ENCODE data around the gene ARFIP1. TPM values are rescaled to one million over a fixed set of nuclear protein-coding genes. Genes with fewer than 3 reads are reported as not detected.

ARFIP1 gene
- total RNA-seq, 1 donor from 2014 or later = 16.6 TPM

- no peak overlapping the region for H3K4me3 Mint-ChIP-seq (ENCODE audit: low read depth)
- H3K36me3 Mint-ChIP-seq (ENCODE audit: low read depth) = no peaks in the 10 kb centered on the region
- no peak for DNase-seq (ENCODE audit: low spot score)
- no peaks in the 10 kb centered on the region for H3K9me3 Mint-ChIP-seq
- intact Hi-C loops (cut with micrococcal nuclease) = no loop called here
- peaks cover 17% of the 10 kb centered on the region for H3K4me1 Mint-ChIP-seq (ENCODE audit: low read depth)
- H3K27me3 Mint-ChIP-seq (ENCODE audit: low read depth) = peaks cover 51% of the 10 kb centered on the region
- H3K27ac Mint-ChIP-seq = no peak overlapping the region
Measured at GRCh38 chr4:152939621-152940020, 159.9 kb downstream of the ARFIP1 start.

GRCh38 chr4:152940461-152940860, 160.7 kb downstream of the ARFIP1 start:
- Mint-ChIP-seq H3K4me3 (ENCODE audit: low read depth) (no peak overlapping the region), H3K27me3 (ENCODE audit: low read depth) (peaks cover 43% of the 10 kb centered on the region), H3K36me3 (ENCODE audit: low read depth) (no peaks in the 10 kb centered on the region), H3K4me1 (ENCODE audit: low read depth) (peaks cover 11% of the 10 kb centered on the region), H3K27ac (no peak overlapping the region), H3K9me3 (no peaks in the 10 kb centered on the region)
- DNase-seq (ENCODE audit: low spot score) = no peak
- intact Hi-C loops (cut with micrococcal nuclease) = no loop called here

GRCh38 chr4:152941411-152941810, 161.7 kb downstream of the ARFIP1 start:
- Mint-ChIP-seq H3K27ac (no peak overlapping the region), H3K9me3 (no peaks in the 10 kb centered on the region), H3K27me3 (ENCODE audit: low read depth) (peaks cover 45% of the 10 kb centered on the region), H3K4me1 (ENCODE audit: low read depth) (peaks cover 8% of the 10 kb centered on the region), H3K4me3 (ENCODE audit: low read depth) (no peak overlapping the region), H3K36me3 (ENCODE audit: low read depth) (no peaks in the 10 kb centered on the region)
- no peak for DNase-seq (ENCODE audit: low spot score)
- intact Hi-C loops (cut with micrococcal nuclease) = no loop called here

GRCh38 chr4:152942346-152942745, 162.6 kb downstream of the ARFIP1 start:
- DNase-seq (ENCODE audit: low spot score) = no peak
- intact Hi-C loops (cut with micrococcal nuclease) = no loop called here
- Mint-ChIP-seq H3K36me3 (ENCODE audit: low read depth) (no peaks in the 10 kb centered on the region), H3K9me3 (no peaks in the 10 kb centered on the region), H3K27ac (no peak overlapping the region), H3K4me1 (ENCODE audit: low read depth) (peaks cover 8% of the 10 kb centered on the region), H3K27me3 (ENCODE audit: low read depth) (peaks cover 48% of the 10 kb centered on the region), H3K4me3 (ENCODE audit: low read depth) (no peak overlapping the region)

GRCh38 chr4:152943672-152944071, 163.9 kb downstream of the ARFIP1 start:
- Mint-ChIP-seq H3K4me3 (ENCODE audit: low read depth) (no peak overlapping the region), H3K36me3 (ENCODE audit: low read depth) (no peaks in the 10 kb centered on the region), H3K4me1 (ENCODE audit: low read depth) (peaks cover under 1% of the 10 kb centered on the region), H3K27me3 (ENCODE audit: low read depth) (peaks cover 48% of the 10 kb centered on the region), H3K27ac (no peak overlapping the region), H3K9me3 (no peaks in the 10 kb centered on the region)
- DNase-seq (ENCODE audit: low spot score) = no peak
- intact Hi-C loops (cut with micrococcal nuclease) = no loop called here

GRCh38 chr4:152944666-152945320, 165.0 kb downstream of the ARFIP1 start:
- no peak overlapping the region for H3K4me3 Mint-ChIP-seq (ENCODE audit: low read depth)
- H3K9me3 Mint-ChIP-seq = no peaks in the 10 kb centered on the region
- peaks cover 37% of the 10 kb centered on the region for H3K27me3 Mint-ChIP-seq (ENCODE audit: low read depth)
- no peaks in the 10 kb centered on the region for H3K36me3 Mint-ChIP-seq (ENCODE audit: low read depth)
- H3K4me1 Mint-ChIP-seq (ENCODE audit: low read depth) = no peaks in the 10 kb centered on the region
- intact Hi-C loops (cut with micrococcal nuclease) = no loop called here
- DNase-seq (ENCODE audit: low spot score) = no peak
- no peak overlapping the region for H3K27ac Mint-ChIP-seq

- no peak for DNase-seq (ENCODE audit: low spot score)
- no peak overlapping the region for H3K27ac Mint-ChIP-seq
- no peaks in the 10 kb centered on the region for H3K9me3 Mint-ChIP-seq
- H3K4me3 Mint-ChIP-seq (ENCODE audit: low read depth) = no peak overlapping the region
- peaks cover 31% of the 10 kb centered on the region for H3K27me3 Mint-ChIP-seq (ENCODE audit: low read depth)
- H3K4me1 Mint-ChIP-seq (ENCODE audit: low read depth) = no peaks in the 10 kb centered on the region
- intact Hi-C loops (cut with micrococcal nuclease) = no loop called here
- no peaks in the 10 kb centered on the region for H3K36me3 Mint-ChIP-seq (ENCODE audit: low read depth)
Measured at GRCh38 chr4:152945639-152946038, 165.9 kb downstream of the ARFIP1 start.

- DNase-seq (ENCODE audit: low spot score) = no peak
- no peak overlapping the region for H3K4me3 Mint-ChIP-seq (ENCODE audit: low read depth)
Measured at GRCh38 chr4:152946446-152946845, 166.7 kb downstream of the ARFIP1 start.

GRCh38 chr4:152947311-152947710, 167.6 kb downstream of the ARFIP1 start:
- no peak for DNase-seq (ENCODE audit: low spot score)
- intact Hi-C loops (cut with micrococcal nuclease) = no loop called here
- Mint-ChIP-seq H3K27ac (no peak overlapping the region), H3K27me3 (ENCODE audit: low read depth) (peaks cover 32% of the 10 kb centered on the region), H3K36me3 (ENCODE audit: low read depth) (no peaks in the 10 kb centered on the region), H3K4me1 (ENCODE audit: low read depth) (no peaks in the 10 kb centered on the region), H3K4me3 (ENCODE audit: low read depth) (no peak overlapping the region), H3K9me3 (no peaks in the 10 kb centered on the region)

More at GRCh38 chr4:152946446-152946845, 166.7 kb downstream of the ARFIP1 start:
- Mint-ChIP-seq H3K27ac (no peak overlapping the region), H3K27me3 (ENCODE audit: low read depth) (peaks cover 35% of the 10 kb centered on the region), H3K9me3 (no peaks in the 10 kb centered on the region), H3K4me1 (ENCODE audit: low read depth) (no peaks in the 10 kb centered on the region), H3K36me3 (ENCODE audit: low read depth) (no peaks in the 10 kb centered on the region)
- intact Hi-C loops (cut with micrococcal nuclease) = no loop called here

- Mint-ChIP-seq H3K4me3 (ENCODE audit: low read depth) (no peak overlapping the region), H3K4me1 (ENCODE audit: low read depth) (no peaks in the 10 kb centered on the region), H3K27me3 (ENCODE audit: low read depth) (peaks cover 31% of the 10 kb centered on the region), H3K9me3 (no peaks in the 10 kb centered on the region), H3K36me3 (ENCODE audit: low read depth) (no peaks in the 10 kb centered on the region), H3K27ac (no peak overlapping the region)
- intact Hi-C loops (cut with micrococcal nuclease) = no loop called here
- no peak for DNase-seq (ENCODE audit: low spot score)
Measured at GRCh38 chr4:152949930-152950329, 170.2 kb downstream of the ARFIP1 start.

- intact Hi-C loops (cut with micrococcal nuclease) = no loop called here
- Mint-ChIP-seq H3K9me3 (no peaks in the 10 kb centered on the region), H3K4me1 (ENCODE audit: low read depth) (no peaks in the 10 kb centered on the region), H3K27ac (no peak overlapping the region), H3K4me3 (ENCODE audit: low read depth) (no peak overlapping the region), H3K27me3 (ENCODE audit: low read depth) (peaks cover 31% of the 10 kb centered on the region), H3K36me3 (ENCODE audit: low read depth) (no peaks in the 10 kb centered on the region)
- DNase-seq (ENCODE audit: low spot score) = no peak
Measured at GRCh38 chr4:152950402-152951274, 170.9 kb downstream of the ARFIP1 start.

- Mint-ChIP-seq H3K27ac (no peak overlapping the region), H3K36me3 (ENCODE audit: low read depth) (no peaks in the 10 kb centered on the region), H3K4me1 (ENCODE audit: low read depth) (no peaks in the 10 kb centered on the region), H3K4me3 (ENCODE audit: low read depth) (no peak overlapping the region), H3K9me3 (no peaks in the 10 kb centered on the region), H3K27me3 (ENCODE audit: low read depth) (peaks cover 29% of the 10 kb centered on the region)
- DNase-seq (ENCODE audit: low spot score) = no peak
- intact Hi-C loops (cut with micrococcal nuclease) = no loop called here
Measured at GRCh38 chr4:152951348-152951747, 171.6 kb downstream of the ARFIP1 start.

- intact Hi-C loops (cut with micrococcal nuclease) = no loop called here
- Mint-ChIP-seq H3K4me3 (ENCODE audit: low read depth) (no peak overlapping the region), H3K36me3 (ENCODE audit: low read depth) (no peaks in the 10 kb centered on the region), H3K27ac (no peak overlapping the region), H3K9me3 (no peaks in the 10 kb centered on the region), H3K4me1 (ENCODE audit: low read depth) (no peaks in the 10 kb centered on the region), H3K27me3 (ENCODE audit: low read depth) (peaks cover 22% of the 10 kb centered on the region)
- no peak for DNase-seq (ENCODE audit: low spot score)
Measured at GRCh38 chr4:152953514-152953913, 173.8 kb downstream of the ARFIP1 start.

All from activated T-helper 2 cell treated with anti-CD3 and anti-CD28 coated beads, Interferon-gamma antibody, Interleukin-2, Interleukin-4, amounts not matched to agents 10 μg/mL and 5 μg/mL and 100 μg/mL, durations not matched to agents 14 hours and 24 hours and 36 hours (primary cell).